GM19025 (cell line): ENCODE data around the gene TAGLN3.
A peak's percentile ranks its signal among the peaks of the same experiment; 100 is the strongest.

ENCODE experiments used
- ATAC-seq: cut with Tn5 transposase; IDR thresholded peaks from one replicate; pipeline ENCODE4 v1.9.1; 2021; ENCODE audit warnings: mild to moderate bottlenecking, low read depth, moderate library complexity; ENCODE audit not compliant: unreplicated experiment

The TAGLN3 gene

GRCh38 chr3:111998636-111999483 is at the start of gene TAGLN3:
TSS of gene TAGLN3 (plus strand) at chr3:111998922. CDS start at chr3:111999423, 501 bp downstream.
- ATAC-seq: peak; percentile 55

DNA sequence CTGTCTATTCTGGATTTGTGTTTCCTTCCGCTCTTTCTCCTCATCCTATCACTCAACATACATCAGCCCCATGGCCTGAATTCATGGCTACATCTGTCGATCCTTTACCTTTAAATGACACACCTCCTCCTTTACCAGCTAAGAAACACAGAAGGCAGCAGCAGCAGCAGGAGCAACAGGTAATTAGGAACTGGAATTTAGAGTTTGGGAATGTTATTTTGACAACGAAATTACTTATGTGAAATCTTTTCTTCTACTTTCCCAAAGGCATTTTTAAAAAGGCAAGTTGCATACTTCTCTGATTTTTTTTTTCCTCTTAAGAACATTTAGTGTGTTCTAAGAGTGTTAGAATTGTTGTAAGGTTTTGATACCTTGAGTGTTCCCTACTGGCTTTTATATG is 49.0 kb upstream of the TAGLN3 start:
- ATAC-seq: no peak

DNA sequence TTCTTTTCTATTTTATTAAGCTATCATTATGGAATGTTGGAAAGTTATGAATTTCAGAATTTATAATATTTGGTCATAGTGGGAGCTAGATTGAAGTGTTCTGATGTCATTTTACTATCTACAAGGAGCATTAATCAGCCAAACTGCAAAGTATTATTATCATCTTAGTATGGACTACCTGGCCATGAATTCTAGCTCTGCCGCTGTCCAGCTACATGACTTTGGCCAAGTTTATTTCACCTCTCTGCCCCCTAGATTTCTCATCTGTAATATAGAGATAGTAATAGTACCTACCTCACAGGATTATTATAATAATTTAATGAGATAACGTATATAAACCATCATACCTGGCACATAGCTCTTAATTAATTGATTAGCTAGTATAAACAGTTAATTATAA is 47.7 kb upstream of the TAGLN3 start:
- ATAC-seq: no peak

DNA sequence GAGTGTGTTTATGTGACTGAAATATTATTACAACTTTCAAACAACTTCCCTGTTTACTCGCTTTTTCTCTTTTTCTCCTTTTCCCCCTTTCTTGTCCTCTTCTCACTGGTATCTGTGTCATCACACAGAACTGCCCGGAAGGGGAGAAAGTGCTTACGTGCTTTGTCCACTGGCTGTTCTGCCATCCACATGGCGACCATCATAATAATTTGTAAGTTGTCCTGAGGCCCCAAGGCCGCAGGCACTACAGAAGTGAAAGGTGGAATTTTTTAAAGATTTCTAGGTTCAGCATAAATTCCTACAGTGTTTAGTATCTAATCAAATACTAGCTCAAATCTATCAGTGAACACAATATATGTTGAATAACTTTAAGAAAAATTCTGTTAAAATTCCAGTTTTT is 46.6 kb upstream of the TAGLN3 start:
- ATAC-seq: no peak

GRCh38 chr3:111952866-111953450 is 45.8 kb upstream of the TAGLN3 start:
- ATAC-seq: no peak

DNA sequence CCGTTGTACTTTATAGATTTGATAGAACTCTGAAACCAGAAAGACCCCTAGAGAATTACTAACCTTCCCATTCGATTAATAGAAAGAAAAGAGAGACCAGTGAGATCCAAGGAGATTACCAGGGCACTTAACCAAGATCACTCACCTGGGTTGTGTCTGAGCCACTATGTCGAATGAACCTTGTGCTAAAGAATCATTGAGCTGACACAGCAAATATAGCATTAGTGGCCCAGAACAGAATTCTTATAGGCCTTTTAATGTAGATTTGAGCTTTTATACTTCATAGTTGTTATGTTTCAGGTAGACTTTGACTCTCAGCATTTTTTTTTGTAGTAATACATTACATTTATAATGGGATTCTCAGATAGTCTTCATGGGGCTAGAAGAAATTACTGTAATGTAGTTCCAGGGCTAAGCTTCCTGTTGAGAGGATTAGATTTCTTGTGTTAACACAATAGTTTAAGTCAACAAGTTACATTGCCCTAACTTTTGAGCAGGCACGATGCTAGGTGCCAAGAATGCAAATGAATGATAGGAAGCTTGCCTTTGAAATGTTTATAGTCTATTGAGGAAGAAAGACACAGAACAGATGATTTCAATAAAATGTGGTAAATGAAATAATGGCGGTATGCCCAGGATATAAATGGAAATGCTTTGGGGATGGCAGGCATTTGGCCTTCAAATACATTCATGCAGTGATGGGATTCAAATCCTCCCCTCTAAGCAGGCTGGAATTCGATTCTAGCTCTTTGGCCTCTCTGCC is 44.3 kb upstream of the TAGLN3 start:
- no peak for ATAC-seq

DNA sequence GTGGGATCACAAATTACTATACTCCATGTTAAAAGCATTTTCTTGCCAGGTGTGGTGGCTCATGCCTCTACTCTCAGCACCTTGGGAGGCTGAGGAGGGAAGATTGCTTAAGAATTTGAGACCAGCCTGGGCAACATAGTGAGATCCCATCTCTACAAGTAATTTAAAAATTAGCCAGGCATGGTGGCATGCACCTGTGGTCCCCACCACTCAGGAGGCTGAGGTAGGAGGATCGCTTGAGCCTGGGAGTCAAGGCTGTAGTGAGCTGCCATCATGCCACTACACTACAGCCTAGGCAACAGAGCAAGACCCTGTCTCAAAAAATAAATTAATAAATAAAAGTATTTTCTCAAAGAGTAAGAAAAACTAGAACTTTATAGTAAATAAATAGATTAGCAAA is 42.8 kb upstream of the TAGLN3 start:
- no peak for ATAC-seq

- no peak for ATAC-seq
These were observed 42.3 kb upstream of the TAGLN3 start for GRCh38 chr3:111956449-111956848.

DNA sequence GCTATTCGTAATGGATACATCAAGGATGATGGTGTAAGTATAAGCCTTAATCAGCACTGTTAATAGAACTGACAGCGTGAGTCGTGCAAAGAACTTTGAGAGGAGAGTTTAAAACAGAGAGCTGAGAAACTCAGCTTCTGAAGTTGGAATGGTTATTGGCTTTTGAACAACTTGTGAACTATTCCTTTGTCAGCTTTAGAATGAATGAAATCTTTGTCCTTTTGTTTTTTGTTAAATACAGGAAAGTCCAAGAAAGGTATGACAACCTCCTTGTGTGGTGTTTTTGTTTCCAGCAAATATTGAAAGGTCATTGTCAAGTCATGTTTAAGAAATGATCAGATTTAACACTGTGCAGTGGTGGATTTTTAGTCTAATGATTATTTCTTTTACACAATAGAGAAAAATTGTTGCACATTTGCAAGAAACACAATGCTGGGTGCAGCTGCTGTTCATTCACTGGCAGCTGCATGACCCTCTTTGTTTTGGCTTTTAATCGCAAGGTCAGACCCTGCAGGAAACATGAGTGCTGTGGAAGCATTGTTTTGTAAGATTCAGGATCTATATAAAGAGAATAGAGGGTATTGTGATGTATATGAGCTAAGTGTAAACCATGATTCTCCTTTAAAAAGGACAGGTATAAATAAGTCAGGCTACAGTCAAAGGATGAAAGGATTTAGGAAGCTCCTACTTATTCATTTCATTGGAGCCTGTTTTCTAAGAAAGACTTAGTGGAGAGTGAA is 41.6 kb upstream of the TAGLN3 start:
- no peak for ATAC-seq

DNA sequence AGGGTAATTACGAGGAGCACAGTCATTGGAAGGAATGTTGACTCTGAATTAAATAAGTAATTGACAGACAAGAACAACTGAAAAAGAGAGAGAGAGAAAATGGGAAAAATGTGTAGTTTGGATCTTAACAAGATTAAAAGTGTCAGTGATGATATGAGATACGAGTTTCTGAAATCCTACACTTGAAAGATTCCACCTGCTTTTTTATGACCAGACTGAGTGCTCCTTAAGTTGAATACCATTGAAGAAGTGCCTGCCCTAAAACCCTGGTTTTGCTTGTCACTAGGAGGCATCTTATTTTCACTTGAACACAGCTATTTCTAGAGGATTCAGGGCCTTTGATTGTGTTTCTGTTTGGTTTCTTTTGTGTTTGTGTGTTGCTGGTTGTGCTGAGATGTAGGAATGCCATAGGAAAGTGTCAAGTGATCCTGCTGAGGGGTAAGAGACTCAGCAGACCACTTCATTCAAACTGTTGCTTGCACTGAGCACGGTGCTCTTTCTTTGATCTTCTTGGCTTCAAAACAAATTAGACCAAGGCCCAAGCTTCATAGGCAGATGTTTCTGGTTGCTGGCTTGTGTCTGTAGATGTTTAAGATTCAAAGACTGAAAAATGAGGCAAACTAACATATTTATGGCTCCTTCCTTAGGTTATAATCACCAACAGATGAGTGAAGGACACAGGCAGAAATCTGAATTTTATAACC is 37.1 kb upstream of the TAGLN3 start:
- no peak for ATAC-seq

DNA sequence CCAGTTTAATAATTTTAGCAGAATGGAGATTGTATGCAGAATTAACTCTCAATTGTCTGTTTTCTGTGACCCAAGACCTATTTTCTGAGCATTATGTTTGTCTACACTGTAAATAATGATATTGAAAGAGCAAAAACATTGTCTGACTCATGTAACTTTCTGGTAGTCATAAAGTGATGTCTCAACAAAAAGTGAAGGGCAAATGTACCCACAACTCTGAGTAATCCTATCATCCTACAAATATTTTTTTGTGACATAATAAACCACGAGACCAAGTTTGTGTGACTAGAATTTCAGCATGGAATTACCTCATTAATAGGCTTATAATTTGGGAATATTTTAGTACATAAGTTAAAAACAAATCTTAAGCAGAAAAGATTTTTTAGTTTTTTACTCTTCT is 35.3 kb upstream of the TAGLN3 start:
- no peak for ATAC-seq

DNA sequence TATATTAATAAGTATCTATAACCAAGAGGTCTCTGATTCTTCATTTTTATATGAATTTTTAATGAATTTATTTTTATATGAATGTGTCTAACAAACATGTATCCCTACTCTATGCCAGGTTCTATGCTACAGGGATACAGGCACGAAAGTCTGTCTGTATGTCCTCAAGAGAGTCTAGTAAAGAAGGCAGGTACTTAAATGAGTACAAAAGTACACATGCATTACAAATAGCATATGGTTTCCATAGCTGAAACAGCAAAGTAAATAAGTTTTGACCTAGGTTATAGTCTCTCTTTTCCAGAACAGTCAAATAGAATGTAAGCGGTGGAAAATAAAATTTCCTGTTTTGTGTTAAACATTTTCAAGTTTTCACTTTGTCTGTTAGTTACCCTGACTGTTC is 33.2 kb upstream of the TAGLN3 start:
- no peak for ATAC-seq

- no peak for ATAC-seq
These were observed 31.7 kb upstream of the TAGLN3 start for GRCh38 chr3:111967068-111967467.

GRCh38 chr3:111967651-111968274 is 31.0 kb upstream of the TAGLN3 start:
- peak; percentile 82 for ATAC-seq

- no peak for ATAC-seq
These were observed 30.2 kb upstream of the TAGLN3 start for GRCh38 chr3:111968319-111969054.

DNA sequence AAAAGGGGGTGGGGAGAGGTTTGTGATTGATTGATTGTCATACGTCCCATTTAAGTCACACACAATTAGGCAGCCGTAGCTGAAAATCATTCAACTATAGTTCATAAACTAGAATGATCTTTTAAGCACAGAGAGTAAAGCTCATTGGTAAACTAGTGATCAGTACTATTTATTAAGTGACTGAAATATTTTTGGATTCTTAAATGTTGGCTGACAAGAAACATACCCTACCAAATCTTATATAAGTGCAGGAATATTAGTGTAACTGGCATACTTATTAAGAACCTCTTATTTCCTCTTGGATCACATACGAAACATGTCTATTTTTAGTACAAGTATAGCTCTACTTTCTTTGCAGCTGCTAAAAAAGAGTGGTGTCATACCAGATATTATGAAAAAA is 28.3 kb upstream of the TAGLN3 start:
- no peak for ATAC-seq

DNA sequence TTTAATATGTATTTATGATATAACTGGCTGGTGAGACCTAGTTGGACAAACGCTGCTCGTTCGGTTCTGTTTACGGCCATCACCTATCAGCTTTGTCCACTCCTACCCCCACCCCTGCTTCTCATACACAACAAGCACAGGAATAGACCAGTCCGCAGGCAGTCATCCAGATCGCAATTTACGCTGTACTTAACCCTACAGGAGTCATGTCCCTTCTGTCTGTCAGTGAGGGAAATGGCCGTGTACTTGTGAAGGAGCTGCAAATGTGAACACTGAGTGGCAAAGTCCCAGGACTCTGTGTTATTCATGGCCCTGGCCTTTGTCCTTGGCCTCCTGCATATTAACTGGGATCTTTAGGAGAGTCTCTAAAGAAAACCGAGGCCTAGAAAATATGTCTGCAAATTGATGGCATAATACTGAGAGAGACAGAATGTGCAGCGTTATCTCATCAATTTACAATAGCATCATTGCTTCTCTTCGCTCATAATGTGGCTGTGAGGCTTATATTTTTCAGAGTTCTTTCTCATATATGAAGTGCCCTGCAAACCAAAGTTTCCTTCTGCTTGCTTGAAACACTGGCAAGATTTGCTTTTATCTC is 27.1 kb upstream of the TAGLN3 start:
- ATAC-seq: no peak

DNA sequence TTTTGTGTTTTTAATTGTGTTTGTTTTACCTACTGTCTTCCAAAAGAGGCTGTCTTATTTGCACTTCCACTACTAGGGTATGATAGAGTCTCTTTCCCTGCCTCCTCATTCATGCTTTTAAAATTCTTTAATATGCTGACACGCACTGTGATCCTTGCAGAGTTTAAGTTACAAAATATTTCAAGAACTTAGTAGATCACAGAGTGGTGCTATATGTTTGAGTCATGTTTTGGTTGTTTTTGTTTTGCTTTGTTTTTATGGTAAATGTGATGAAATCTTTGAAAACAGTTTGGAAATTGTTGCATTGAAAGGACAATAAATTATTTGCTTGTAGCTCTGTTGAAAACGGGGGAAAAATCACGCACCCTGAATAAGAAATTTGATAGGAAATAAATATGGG is 25.8 kb upstream of the TAGLN3 start:
- no peak for ATAC-seq

DNA sequence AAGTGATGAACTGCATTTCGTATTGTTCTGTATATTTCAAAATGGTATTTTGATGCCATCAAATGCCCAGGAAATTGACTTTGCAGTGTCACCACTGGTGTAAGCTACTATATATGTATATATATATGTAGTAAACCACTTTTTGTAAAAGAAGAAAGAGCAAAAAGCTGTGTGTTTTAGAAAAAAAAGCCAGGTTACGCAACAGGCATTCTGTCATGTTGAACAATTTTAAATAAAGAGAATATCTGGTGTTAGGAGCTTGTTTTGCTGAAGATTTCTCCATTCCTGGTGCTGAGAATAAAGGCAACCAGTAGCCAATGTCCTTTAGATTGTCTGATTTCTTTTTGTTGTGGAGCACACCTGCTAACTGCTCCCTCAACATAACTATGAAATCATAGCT is 23.6 kb upstream of the TAGLN3 start:
- no peak for ATAC-seq
